Subcutaneous abdominal adipose tissue (tissue), 5 donors: Measurements from ENCODE around the gene C16orf46.

Experiments
- H3K27ac ChIP-seq: one replicate; pipeline ENCODE4 v1.7.0; 2013; ENCODE audit warnings: low read depth, mild to moderate bottlenecking, inconsistent platforms, low read length, moderate library complexity
- H3K27me3 ChIP-seq, 5 donors: one replicate each; pipeline ENCODE4 v1.7.0; 2013; ENCODE audit warnings: low read length in 5 of 5, inconsistent platforms in 1 of 5; ENCODE audit not compliant: control insufficient read depth in 5 of 5, insufficient read depth in 4 of 5
- H3K36me3 ChIP-seq, 5 donors: one replicate each; pipeline ENCODE4 v1.7.0; 2013; ENCODE audit warnings: low read length in 5 of 5; ENCODE audit not compliant: control insufficient read depth in 5 of 5, insufficient read depth in 5 of 5
- H3K4me1 ChIP-seq, 5 donors: one replicate each; pipeline ENCODE4 v1.7.0; 2013; ENCODE audit warnings: low read length in 5 of 5, mild to moderate bottlenecking in 3 of 5, moderate library complexity in 1 of 5; ENCODE audit not compliant: control insufficient read depth in 5 of 5, insufficient read depth in 5 of 5
- H3K4me3 ChIP-seq, 5 donors: one replicate each; pipeline ENCODE4 v1.7.0; 2013; ENCODE audit warnings: low read length in 5 of 5, low read depth in 1 of 5
- H3K9ac ChIP-seq, 5 donors: one replicate each; pipeline ENCODE4 v1.7.0; 2013; ENCODE audit warnings: low read length in 5 of 5, mild to moderate bottlenecking in 4 of 5, moderate library complexity in 3 of 5
- H3K9me3 ChIP-seq, 5 donors: one replicate each; pipeline ENCODE4 v1.7.0; 2013; ENCODE audit warnings: low read length in 5 of 5; ENCODE audit not compliant: control insufficient read depth in 5 of 5
- donor health status: healthy.
- donor health status: healthy.
- donor health status: healthy.
- donor health status: healthy.
- donor health status: healthy.

The C16orf46 gene

DNA sequence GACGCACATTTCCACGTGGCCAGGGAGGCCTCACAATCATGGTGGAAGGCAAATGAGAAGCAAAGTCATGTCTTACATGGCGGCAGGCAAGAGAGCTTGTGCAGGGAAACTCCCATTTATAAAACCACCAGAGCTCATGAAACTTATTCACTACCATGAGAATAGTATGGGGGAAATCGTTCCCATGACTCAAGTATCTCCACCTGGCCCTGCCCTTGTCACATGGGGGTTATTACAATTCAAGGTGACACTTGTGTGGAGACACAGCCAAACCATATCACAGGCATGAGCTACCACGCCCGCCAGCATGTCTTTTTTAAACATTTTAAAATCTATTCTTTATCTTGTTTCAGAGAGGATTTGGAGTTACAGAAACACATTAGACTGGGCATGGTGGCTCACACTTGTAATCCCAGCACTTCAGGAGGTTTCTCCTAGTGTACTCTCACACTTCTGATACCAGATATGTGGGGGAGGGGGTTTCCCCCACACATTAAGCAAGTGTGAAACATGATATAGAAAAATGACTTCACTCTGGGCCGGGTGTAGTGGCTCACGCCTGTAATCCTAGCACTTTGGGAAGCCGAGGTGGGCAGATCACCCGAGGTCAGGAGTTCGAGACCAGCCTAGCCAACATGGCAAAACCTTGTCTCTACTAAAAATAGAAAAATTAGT, 47.0 kb downstream of the C16orf46 start:
- Histone ChIP-seq H3K9ac (no peak overlapping the region), H3K27me3 (no peaks in the 10 kb centered on the region), H3K4me1 (no peaks in the 10 kb centered on the region), H3K27ac (no peak overlapping the region), H3K4me3 (no peak overlapping the region), H3K9me3 (no peaks in the 10 kb centered on the region), H3K36me3 (peaks cover 0 to 8% (median 3%) of the 10 kb centered on the region in 5 donors)

DNA sequence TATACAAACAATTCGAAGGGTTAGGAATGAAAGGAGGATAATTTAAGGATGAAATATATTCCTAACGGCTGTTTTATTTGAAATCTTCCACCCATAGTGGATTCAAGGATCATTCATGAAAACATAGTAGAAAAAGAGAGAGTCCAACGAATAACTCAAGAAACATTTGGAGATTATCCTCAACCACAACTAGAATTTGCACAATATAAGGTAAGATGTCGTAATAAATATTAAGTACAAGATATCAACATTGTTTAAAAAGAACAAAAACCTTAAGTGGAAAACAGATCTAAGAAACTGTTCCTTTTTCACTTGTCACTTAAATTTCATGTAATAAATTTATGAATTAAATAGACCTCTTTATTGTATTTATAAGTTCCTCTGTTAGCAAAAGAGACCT, 50.6 kb downstream of the C16orf46 start:
- H3K4me3 ChIP-seq = no peak overlapping the region
- no peak overlapping the region for H3K27ac ChIP-seq
- H3K9me3 ChIP-seq = no peaks in the 10 kb centered on the region
- H3K4me1 ChIP-seq = no peaks in the 10 kb centered on the region
- no peak overlapping the region for H3K9ac ChIP-seq
- H3K27me3 ChIP-seq = no peaks in the 10 kb centered on the region
- peaks cover 0 to 15% (median 3%) of the 10 kb centered on the region in 5 donors for H3K36me3 ChIP-seq

DNA sequence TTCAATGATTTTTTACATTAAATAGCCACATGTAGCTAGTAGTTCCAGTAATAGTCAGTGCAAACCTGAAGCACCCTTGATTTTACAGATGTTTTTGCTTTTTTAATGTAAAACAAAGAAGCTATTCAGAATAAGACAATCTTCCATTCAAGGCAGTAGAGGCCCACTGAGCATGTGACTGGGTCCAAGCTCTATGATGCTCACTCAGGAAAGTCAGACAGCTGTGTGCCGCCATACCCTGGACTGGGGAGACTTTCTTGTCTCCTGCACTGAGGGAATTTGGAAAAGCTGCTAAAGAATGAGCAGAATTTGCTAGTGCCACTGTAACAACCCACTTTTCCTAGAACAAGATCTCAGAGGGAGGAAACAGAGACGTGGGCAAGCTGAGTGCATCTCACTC, 58.5 kb downstream of the C16orf46 start:
- H3K27ac ChIP-seq = no peak overlapping the region
- H3K9me3 ChIP-seq = no peaks in the 10 kb centered on the region
- no peak overlapping the region for H3K9ac ChIP-seq
- H3K27me3 ChIP-seq = no peaks in the 10 kb centered on the region
- H3K36me3 ChIP-seq = peaks cover 4 to 28% (median 17%) of the 10 kb centered on the region in 5 donors
- H3K4me3 ChIP-seq = no peak overlapping the region
- H3K4me1 ChIP-seq = no peaks in the 10 kb centered on the region

DNA sequence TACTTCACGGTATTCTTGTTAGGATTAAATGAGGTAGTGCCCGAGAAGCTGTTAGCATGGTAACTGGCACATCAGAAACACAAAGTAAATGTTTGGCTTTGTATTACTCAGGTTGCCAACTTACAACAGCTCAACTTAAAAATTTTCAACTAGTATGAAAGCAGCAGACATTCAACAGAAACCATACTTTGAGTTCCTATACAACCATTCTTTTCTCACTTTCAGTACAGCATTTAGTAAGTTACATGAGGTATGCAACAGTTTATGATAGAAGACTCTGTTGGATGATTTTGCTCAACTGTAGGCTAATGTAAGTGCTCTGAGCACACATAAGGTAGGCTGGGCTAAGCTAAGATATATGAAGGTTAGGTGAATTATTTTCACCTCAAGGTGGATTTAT, 62.4 kb downstream of the C16orf46 start:
- Histone ChIP-seq H3K27me3 (no peaks in the 10 kb centered on the region), H3K9me3 (no peaks in the 10 kb centered on the region), H3K9ac (no peak overlapping the region), H3K4me3 (no peak overlapping the region), H3K27ac (no peak overlapping the region), H3K36me3 (peaks cover 3 to 17% (median 9%) of the 10 kb centered on the region in 5 donors), H3K4me1 (no peaks in the 10 kb centered on the region)

DNA sequence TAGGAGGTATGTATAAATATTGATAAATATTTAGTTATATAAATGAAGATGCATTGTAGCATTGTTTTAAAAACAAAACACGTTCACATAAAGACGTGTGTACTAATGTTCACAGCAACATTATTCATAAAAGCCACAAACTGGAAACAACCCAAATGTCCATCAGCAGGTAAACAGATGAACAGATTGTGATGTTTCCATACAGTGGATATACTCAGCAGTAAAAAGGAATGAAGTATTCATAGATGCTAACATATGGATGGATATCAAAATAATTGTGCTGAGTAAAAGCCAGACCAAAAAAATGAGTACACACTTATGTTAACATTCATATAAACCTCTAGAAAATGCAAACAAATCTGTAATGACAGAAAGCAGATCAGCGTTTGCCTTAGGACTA, 64.1 kb downstream of the C16orf46 start:
- peaks cover 0 to 4% (median 3%) of the 10 kb centered on the region in 5 donors for H3K4me1 ChIP-seq
- H3K9me3 ChIP-seq = no peaks in the 10 kb centered on the region
- peaks cover 2 to 17% (median 6%) of the 10 kb centered on the region in 5 donors for H3K36me3 ChIP-seq
- H3K4me3 ChIP-seq = no peak overlapping the region
- H3K27ac ChIP-seq = no peak overlapping the region
- H3K27me3 ChIP-seq = no peaks in the 10 kb centered on the region
- no peak overlapping the region for H3K9ac ChIP-seq
